HepG2 (cell line): Measurements from ENCODE around the gene AP2A2. TPM values are rescaled to one million over a fixed set of nuclear protein-coding genes. Genes with fewer than 3 reads are reported as not detected.

ENCODE experiments used
- CTCF ChIP-seq: sonication (generic); formaldehyde crosslinking; IDR thresholded peaks from 2 replicates; pipeline ENCODE4 v1.5.0; 2020; ENCODE audit warnings: mild to moderate bottlenecking, missing genetic modification reagents, moderate library complexity
- DR1 ChIP-seq: sonication (generic); formaldehyde crosslinking; IDR thresholded peaks from 2 replicates; pipeline ENCODE4 v1.8.0; 2021; ENCODE audit warnings: mild to moderate bottlenecking, missing genetic modification reagents, inconsistent platforms
- FOSL2 ChIP-seq: sonication (generic); formaldehyde crosslinking; IDR thresholded peaks from 2 replicates; pipeline ENCODE4 v1.4.0; 2020; ENCODE audit warnings: missing genetic modification reagents
- FOXK1 ChIP-seq: sonication (generic); formaldehyde crosslinking; IDR thresholded peaks from 2 replicates; pipeline ENCODE4 v1.4.0; 2020; ENCODE audit warnings: low read depth, missing genetic modification reagents, borderline replicate concordance
- KMT2B ChIP-seq: IDR thresholded peaks from 2 replicates; pipeline ENCODE4 v1.6.1; 2016; ENCODE audit warnings: missing genetic modification reagents, missing compliant biosample characterization
- POLR2A ChIP-seq, 2 experiments: IDR thresholded peaks; 2 replicates each; pipeline ENCODE4 v1.6.1; 2011; ENCODE audit warnings: low read depth in 2 of 2, low read length in 2 of 2, mild to moderate bottlenecking in 1 of 2, moderate library complexity in 1 of 2; ENCODE audit not compliant: insufficient read depth in 1 of 2
- RBM22 ChIP-seq: fragments of 200-400 bp; formaldehyde crosslinking; optimal IDR thresholded peaks from 2 replicates; pipeline ENCODE3; 2017; ENCODE audit warnings: mild to moderate bottlenecking, low read length, moderate library complexity
- STAG1 ChIP-seq: sonication (generic); formaldehyde crosslinking; IDR thresholded peaks from 2 replicates; pipeline ENCODE4 v1.4.0; 2020; ENCODE audit warnings: missing genetic modification reagents
- ZBTB21 ChIP-seq: sonication (generic); formaldehyde crosslinking; IDR thresholded peaks from 2 replicates; pipeline ENCODE4 v1.4.0; 2020; ENCODE audit warnings: missing genetic modification reagents
- ZNF619 ChIP-seq: sonication (generic); formaldehyde crosslinking; IDR thresholded peaks from 2 replicates; pipeline ENCODE4 v1.4.0; 2020; ENCODE audit warnings: mild to moderate bottlenecking, missing genetic modification reagents
- ZNF687 ChIP-seq: sonication (generic); formaldehyde crosslinking; IDR thresholded peaks from 2 replicates; pipeline ENCODE4 v1.5.1; 2020; ENCODE audit warnings: mild to moderate bottlenecking, missing genetic modification reagents, moderate library complexity
- polyA plus RNA-seq, 8 experiments: library from polyadenylated mRNA; depleted of rRNA in 3 of 8; stranded (reverse) in 7 of 8; unstranded in 1 of 8; fragments of >200 nt; fragmentation: Illumina TruSeq in 4 of 8; extraction: Trizol in 4 of 8; gene quantifications; 2 replicates each; pipeline versions ENCODE4 v1.2.1 to v1.2.3, GENCODE V29; 2011 to 2016; ENCODE audit warnings: low read depth in 4 of 8, missing spikeins in 1 of 8, mixed read lengths in 1 of 8; ENCODE audit not compliant: insufficient read depth in 1 of 8
- total RNA-seq, 5 experiments: library from RNA; depleted of rRNA; stranded (reverse); fragments of >200 nt; fragmentation: Illumina TruSeq; extraction: Trizol; gene quantifications; 2 replicates each; pipeline ENCODE4 v1.2.3, GENCODE V29; 2016; ENCODE audit warnings: low read depth in 1 of 5

The AP2A2 gene
- total and polyA plus RNA-seq, 2 of the 13 experiments (the other 11 are each of a cell fraction or from before 2014, with no cell fraction given): 25.7 to 75.7 TPM

GRCh38 chr11:937841-938261, 12.2 kb downstream of the AP2A2 start (continued):
- TF ChIP-seq FOXK1 (CRISPR knock-in tag) (no peak), FOSL2 (peak; percentile 72), DR1 (CRISPR knock-in tag) (no peak), ZNF687 (CRISPR knock-in tag) (0 out of 2 replicates have a peak, but pooled peaks have one; percentile 13), ZNF619 (CRISPR knock-in tag) (no peak), CTCF (CRISPR knock-in tag) (peak; percentile 26; the same call in 1 of the 2 replicates), POLR2A (IDR thresholded peaks at IDR 0.05; ENCODE audit: insufficient read depth in 1 of 2, low read depth in 2 of 2, low read length in 2 of 2) (no peak), KMT2B (no peak), ZBTB21 (CRISPR knock-in tag) (no peak), RBM22 (peak; percentile 54), STAG1 (CRISPR knock-in tag) (peak; percentile 30)
